ENCODE results near the gene AOC2. TPM values are rescaled to one million over a fixed set of nuclear protein-coding genes. Genes with fewer than 3 reads are reported as not detected.
"Not testable (repeated sequence)": the region's sequence is repeated elsewhere in the genome, so short reads cannot be mapped to it uniquely, and the experiment has no call there.

The AOC2 gene
- total RNA-seq, 4 donors from 2014 or later = 0.70 to 2.3 (median 1.6) TPM; not detected in 1

GRCh38 chr17:42873315-42873714, 28.9 kb downstream of the AOC2 start:
- no peak for TF ChIP-seq CTCF (IDR thresholded peaks at IDR 0.05)
- TF ChIP-seq POLR2A (IDR thresholded peaks at IDR 0.05) = no peak
- no peak overlapping the region for H3K27ac ChIP-seq
- no peaks in the 10 kb centered on the region for H3K9me3 ChIP-seq
- H3K36me3 ChIP-seq = no peaks in the 10 kb centered on the region
- no peak for DNase-seq
- H3K4me1 ChIP-seq = no peaks in the 10 kb centered on the region
- no peaks in the 10 kb centered on the region for H3K27me3 ChIP-seq
- no peak overlapping the region for H3K4me3 ChIP-seq

- not testable (repeated sequence) for H3K36me3 ChIP-seq, DNase-seq, H3K27ac ChIP-seq, H3K27me3 ChIP-seq, H3K4me3 ChIP-seq, H3K4me1 ChIP-seq, H3K9me3 ChIP-seq
Measured at GRCh38 chr17:42873932-42874695, 29.7 kb downstream of the AOC2 start.

- TF ChIP-seq POLR2A (IDR thresholded peaks at IDR 0.05) (no peak), CTCF (IDR thresholded peaks at IDR 0.05) (no peak)
- Histone ChIP-seq H3K27me3 (no peaks in the 10 kb centered on the region), H3K4me1 (no peaks in the 10 kb centered on the region), H3K27ac (no peak overlapping the region), H3K4me3 (no peak overlapping the region), H3K36me3 (no peaks in the 10 kb centered on the region), H3K9me3 (no peaks in the 10 kb centered on the region)
- no peak for DNase-seq
Measured at GRCh38 chr17:42877037-42877436, 32.7 kb downstream of the AOC2 start.

- Histone ChIP-seq H3K27ac (no peak overlapping the region), H3K4me1 (no peaks in the 10 kb centered on the region), H3K4me3 (peak overlapping the region in 1 of 4 donors; percentile 39), H3K36me3 (no peaks in the 10 kb centered on the region), H3K9me3 (no peaks in the 10 kb centered on the region), H3K27me3 (no peaks in the 10 kb centered on the region)
- TF ChIP-seq POLR2A (IDR thresholded peaks at IDR 0.05) (no peak), CTCF (IDR thresholded peaks at IDR 0.05) (peak in 1 of 6 experiments; percentile 5)
- DNase-seq = peak in 2 of 3 donors; percentile 68 to 81
Measured at GRCh38 chr17:42878123-42878880, 33.9 kb downstream of the AOC2 start.

DNA sequence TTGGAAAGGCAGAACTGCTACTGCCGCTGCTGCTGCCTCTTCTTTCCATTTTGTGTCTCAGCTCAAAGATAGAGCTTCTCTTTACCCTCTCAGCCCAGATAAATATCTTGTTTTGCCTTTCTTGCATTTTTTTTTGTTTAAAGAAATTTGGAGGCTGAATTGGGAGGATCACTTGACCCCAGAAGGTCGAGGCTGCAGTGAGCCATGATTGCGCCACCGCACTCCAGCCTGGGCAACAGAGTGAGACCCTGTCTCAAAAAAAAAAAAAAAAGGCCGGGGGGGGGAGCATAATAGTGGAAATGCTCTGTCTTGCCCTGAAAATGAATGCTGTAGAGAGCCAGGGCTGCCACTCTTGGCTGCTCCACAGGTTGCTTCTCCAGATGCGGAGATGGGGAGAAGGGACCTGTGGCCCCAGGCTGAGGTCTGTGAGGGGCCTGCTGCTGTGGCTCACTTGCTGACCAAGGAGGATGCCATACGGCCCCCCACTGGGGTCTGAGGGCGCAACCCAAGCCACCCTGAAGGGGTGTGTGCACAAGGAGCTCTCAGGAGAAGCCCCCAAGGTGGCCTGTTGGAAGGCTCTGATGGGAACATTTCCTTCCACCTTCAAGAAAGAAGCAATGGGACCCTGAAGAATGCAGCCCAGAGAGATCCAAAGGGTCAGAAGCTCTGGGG, 34.7 kb downstream of the AOC2 start:
- H3K36me3 ChIP-seq = no peaks in the 10 kb centered on the region
- DNase-seq = no peak
- H3K4me1 ChIP-seq = no peaks in the 10 kb centered on the region
- no peaks in the 10 kb centered on the region for H3K27me3 ChIP-seq
- no peaks in the 10 kb centered on the region for H3K9me3 ChIP-seq
- H3K4me3 ChIP-seq = no peak overlapping the region
- H3K27ac ChIP-seq = no peak overlapping the region
- TF ChIP-seq CTCF (IDR thresholded peaks at IDR 0.05) (no peak), POLR2A (IDR thresholded peaks at IDR 0.05) (no peak)

DNA sequence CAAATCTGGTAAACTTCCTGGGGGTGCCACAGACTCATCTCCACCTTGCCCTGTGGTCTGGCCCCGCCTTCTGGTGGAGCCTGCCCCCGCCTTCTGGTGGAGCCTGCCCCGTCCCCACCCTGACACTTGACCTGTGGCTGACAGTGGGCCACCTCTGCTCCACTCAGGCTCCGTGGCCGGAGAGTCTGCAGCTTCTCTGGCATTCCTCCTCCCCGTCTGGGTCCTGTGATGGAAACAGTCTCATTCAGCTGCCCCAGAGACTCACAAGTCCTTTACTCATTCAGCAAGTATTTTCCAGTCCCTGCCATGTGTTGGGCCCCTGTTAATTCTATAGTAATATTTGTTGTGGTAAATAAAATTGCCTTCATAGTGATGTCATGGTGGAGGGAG, 35.2 kb downstream of the AOC2 start:
- H3K36me3 ChIP-seq = no peaks in the 10 kb centered on the region
- TF ChIP-seq POLR2A (IDR thresholded peaks at IDR 0.05) (no peak), CTCF (IDR thresholded peaks at IDR 0.05) (no peak)
- H3K9me3 ChIP-seq = no peaks in the 10 kb centered on the region
- no peak overlapping the region for H3K4me3 ChIP-seq
- no peak overlapping the region for H3K27ac ChIP-seq
- DNase-seq = no peak
- no peaks in the 10 kb centered on the region for H3K27me3 ChIP-seq
- no peaks in the 10 kb centered on the region for H3K4me1 ChIP-seq
